Smooth muscle cell (in vitro differentiated cells): ENCODE data around the gene IL6ST. TPM values are rescaled to one million over a fixed set of nuclear protein-coding genes. Genes with fewer than 3 reads are reported as not detected.
"Not testable (repeated sequence)": the region's sequence is repeated elsewhere in the genome, so short reads cannot be mapped to it uniquely, and the experiment has no call there.

ENCODE experiments used
- DNase-seq: peaks from one replicate; lab custom pipeline; 2025; ENCODE audit not compliant: unreplicated experiment; lab: John Stamatoyannopoulos, UW
- H2AFZ ChIP-seq: fragments of 200-600 bp; sonication (generic); 2 replicates; pipeline ENCODE4 v1.6.0; 2016; ENCODE audit warnings: antibody characterized with exemption, low read depth, mild to moderate bottlenecking
- H3F3A ChIP-seq: fragments of 200-600 bp; sonication (generic); 2 replicates; pipeline ENCODE4 v1.6.0; 2017; ENCODE audit warnings: antibody characterized with exemption, low read depth
- H3K27ac ChIP-seq: fragments of 200-600 bp; sonication (generic); 2 replicates; pipeline ENCODE4 v1.5.1; 2016; ENCODE audit warnings: low read depth, mild to moderate bottlenecking
- H3K27me3 ChIP-seq: fragments of 200-600 bp; sonication (generic); 2 replicates; pipeline ENCODE4 v1.6.1; 2016; ENCODE audit warnings: low read depth, mild to moderate bottlenecking
- H3K36me3 ChIP-seq: fragments of 200-600 bp; sonication (generic); 2 replicates; pipeline ENCODE4 v1.5.1; 2016; ENCODE audit warnings: low read depth
- H3K4me1 ChIP-seq: fragments of 200-600 bp; sonication (generic); 2 replicates; pipeline ENCODE4 v1.5.1; 2016; ENCODE audit warnings: low read depth
- H3K4me2 ChIP-seq: fragments of 200-600 bp; sonication (generic); 2 replicates; pipeline ENCODE4 v1.6.0; 2016; ENCODE audit warnings: mild to moderate bottlenecking
- H3K4me3 ChIP-seq: fragments of 200-600 bp; sonication (generic); 2 replicates; pipeline ENCODE4 v1.5.1; 2016; ENCODE audit warnings: mild to moderate bottlenecking
- H3K79me2 ChIP-seq: fragments of 200-600 bp; sonication (generic); 2 replicates; pipeline ENCODE4 v1.6.0; 2016; ENCODE audit warnings: low read depth, mild to moderate bottlenecking
- H3K9ac ChIP-seq: fragments of 200-600 bp; sonication (generic); 2 replicates; pipeline ENCODE4 v1.6.0; 2016; ENCODE audit warnings: low read depth
- H3K9me3 ChIP-seq: fragments of 200-600 bp; sonication (generic); replicated peaks from 2 replicates; pipeline ENCODE4 v1.5.1; 2016; ENCODE audit warnings: low read depth
- H4K20me1 ChIP-seq: fragments of 200-600 bp; sonication (generic); 2 replicates; pipeline ENCODE4 v1.6.0; 2016; ENCODE audit warnings: low read depth
- WGBS: methylation state at CpG from one replicate; pipeline ENCODE4 v1.1.7; 2016; ENCODE audit warnings: low lambda C conversion rate; 5-methylcytosine and 5-hydroxymethylcytosine counted together
- polyA plus RNA-seq: library from polyadenylated mRNA; unstranded; fragments of >200 nt; fragmentation: Nextera tagmentation; extraction: Ambion mirVana; gene quantifications from 2 replicates; pipeline ENCODE4 v1.2.1, GENCODE V29; 2016
- total RNA-seq: library from RNA; depleted of rRNA; stranded (reverse); fragments of >200 nt; gene quantifications from 2 replicates; pipeline ENCODE4 v1.2.3, GENCODE V29; 2014
- TF ChIP-seq, protein P1 (sequence below): fragments of 200-600 bp; sonication (generic); IDR thresholded peaks from 2 replicates; pipeline ENCODE4 v1.5.1; 2017; ENCODE audit warnings: borderline replicate concordance, mild to moderate bottlenecking, antibody characterized with exemption; ENCODE audit not compliant: insufficient read depth, poor library complexity, severe bottlenecking

IL6ST gene
- total and polyA plus RNA-seq, 2 experiments from 2014 or later: 555 to 1,401 TPM

DNA sequence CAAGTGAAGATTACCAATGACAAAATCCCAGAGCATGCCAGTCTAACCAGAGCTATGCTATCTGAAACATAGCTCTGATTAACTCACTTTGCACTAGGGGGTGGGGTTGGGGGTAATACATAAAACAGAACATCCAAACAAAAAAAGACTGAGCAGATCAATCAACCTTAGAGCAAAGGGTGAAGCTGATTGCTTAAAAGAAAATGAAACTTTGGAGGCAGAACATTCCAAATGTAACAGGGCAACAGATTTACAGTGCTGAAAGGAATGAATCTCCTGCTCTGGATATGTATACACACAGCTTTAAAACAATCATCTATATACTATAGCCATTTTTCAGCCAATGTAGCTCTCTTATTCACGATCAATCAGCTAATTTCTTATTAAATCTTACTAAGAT lies 4.9 kb downstream of the IL6ST start:
- H3K79me2 ChIP-seq: peaks cover 99% of the 10 kb centered on the region
- WGBS: 86% methylated on average over 1 of the region's 1 CpG
- DNase-seq: no peak
- H3F3A ChIP-seq: peaks cover 28% of the 10 kb centered on the region
- peaks cover 94% of the 10 kb centered on the region for H4K20me1 ChIP-seq
- no peaks in the 10 kb centered on the region for H3K9me3 ChIP-seq
- TF ChIP-seq, protein P1, sequence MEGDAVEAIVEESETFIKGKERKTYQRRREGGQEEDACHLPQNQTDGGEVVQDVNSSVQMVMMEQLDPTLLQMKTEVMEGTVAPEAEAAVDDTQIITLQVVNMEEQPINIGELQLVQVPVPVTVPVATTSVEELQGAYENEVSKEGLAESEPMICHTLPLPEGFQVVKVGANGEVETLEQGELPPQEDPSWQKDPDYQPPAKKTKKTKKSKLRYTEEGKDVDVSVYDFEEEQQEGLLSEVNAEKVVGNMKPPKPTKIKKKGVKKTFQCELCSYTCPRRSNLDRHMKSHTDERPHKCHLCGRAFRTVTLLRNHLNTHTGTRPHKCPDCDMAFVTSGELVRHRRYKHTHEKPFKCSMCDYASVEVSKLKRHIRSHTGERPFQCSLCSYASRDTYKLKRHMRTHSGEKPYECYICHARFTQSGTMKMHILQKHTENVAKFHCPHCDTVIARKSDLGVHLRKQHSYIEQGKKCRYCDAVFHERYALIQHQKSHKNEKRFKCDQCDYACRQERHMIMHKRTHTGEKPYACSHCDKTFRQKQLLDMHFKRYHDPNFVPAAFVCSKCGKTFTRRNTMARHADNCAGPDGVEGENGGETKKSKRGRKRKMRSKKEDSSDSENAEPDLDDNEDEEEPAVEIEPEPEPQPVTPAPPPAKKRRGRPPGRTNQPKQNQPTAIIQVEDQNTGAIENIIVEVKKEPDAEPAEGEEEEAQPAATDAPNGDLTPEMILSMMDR: no peak
- peak overlapping the region; percentile 45 for H3K27ac ChIP-seq
- H3K4me2 ChIP-seq: peak overlapping the region; percentile 91
- peaks cover 16% of the 10 kb centered on the region for H3K4me1 ChIP-seq
- H3K36me3 ChIP-seq: peaks cover 1% of the 10 kb centered on the region
- H2AFZ ChIP-seq: no peak overlapping the region
- peak overlapping the region; percentile 15 for H3K9ac ChIP-seq
- peak overlapping the region; percentile 85 for H3K4me3 ChIP-seq
- H3K27me3 ChIP-seq: no peaks in the 10 kb centered on the region

DNA sequence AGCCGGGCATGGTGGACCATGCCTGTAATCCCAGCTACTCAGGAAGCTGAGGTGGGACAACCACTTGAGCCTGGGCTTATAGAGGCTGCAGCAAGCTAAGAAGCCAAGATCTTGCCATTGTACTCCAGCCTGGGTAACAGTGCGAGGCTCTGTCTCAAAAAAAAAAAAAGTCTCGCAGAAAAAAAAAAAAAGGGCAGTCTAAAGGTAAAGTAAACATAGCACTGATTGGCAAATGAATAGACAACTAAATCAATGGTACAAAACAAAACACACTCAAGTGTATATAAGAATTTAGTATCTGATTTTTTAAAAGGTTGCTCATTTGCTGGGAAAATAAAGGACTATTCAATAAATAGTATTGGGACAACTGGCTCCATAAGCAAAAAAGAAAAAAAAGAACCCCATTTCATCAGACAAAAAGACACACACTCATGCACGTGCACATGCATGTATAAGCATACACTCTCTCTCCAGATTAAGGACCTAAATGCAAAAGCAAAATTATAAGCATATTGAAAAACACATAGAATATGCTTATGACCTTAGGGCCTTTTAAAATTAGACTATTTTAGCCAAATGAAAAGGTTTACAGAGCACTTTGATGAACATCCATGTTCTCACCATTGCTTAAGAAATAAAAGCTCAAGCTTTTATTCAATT lies 5.7 kb downstream of the IL6ST start:
- Histone ChIP-seq H4K20me1 (peaks cover 100% of the 10 kb centered on the region), H3F3A (peaks cover 35% of the 10 kb centered on the region), H2AFZ (no peak overlapping the region), H3K4me2 (peak overlapping the region; percentile 91), H3K4me1 (peaks cover 23% of the 10 kb centered on the region), H3K9ac (peak overlapping the region; percentile 15), H3K36me3 (peaks cover 7% of the 10 kb centered on the region), H3K79me2 (peaks cover 100% of the 10 kb centered on the region), H3K4me3 (peak overlapping the region; percentile 85), H3K27ac (peak overlapping the region; percentile 45), H3K9me3 (no peaks in the 10 kb centered on the region), H3K27me3 (no peaks in the 10 kb centered on the region)
- 62% methylated on average over 4 of the region's 4 CpGs for WGBS
- DNase-seq: no peak
- TF ChIP-seq, protein P1: no peak

DNA sequence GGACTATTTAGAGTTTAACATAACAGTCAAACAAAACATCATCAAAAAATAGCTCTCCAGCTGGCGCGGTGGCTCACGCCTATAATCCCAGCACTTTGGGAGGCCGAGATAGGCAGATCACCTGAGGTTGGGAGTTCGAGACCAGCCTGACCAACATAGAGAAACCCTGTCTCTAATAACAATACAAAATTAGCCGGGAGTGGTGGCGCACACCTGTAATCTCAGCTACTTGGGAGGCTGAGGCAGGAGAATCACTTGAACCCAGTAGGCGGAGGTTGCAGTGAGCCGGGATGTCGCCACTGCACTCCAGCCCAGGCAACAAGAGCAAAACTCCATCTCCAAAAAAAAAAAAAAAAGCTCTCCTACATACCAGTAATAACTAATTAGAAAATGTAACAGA lies 6.3 kb downstream of the IL6ST start:
- not testable (repeated sequence) for H2AFZ ChIP-seq, H3K9ac ChIP-seq, DNase-seq, H3K9me3 ChIP-seq, H3K27me3 ChIP-seq, H3K36me3 ChIP-seq
- peaks cover 28% of the 10 kb centered on the region for H3K4me1 ChIP-seq
- peak overlapping the region; percentile 8 for H3K27ac ChIP-seq
- H3F3A ChIP-seq: peaks cover 39% of the 10 kb centered on the region
- WGBS: 92% methylated on average over 10 of the region's 10 CpGs
- H4K20me1 ChIP-seq: peaks cover 100% of the 10 kb centered on the region
- H3K4me3 ChIP-seq: peak overlapping the region; percentile 85
- H3K4me2 ChIP-seq: peak overlapping the region; percentile 91
- peaks cover 100% of the 10 kb centered on the region for H3K79me2 ChIP-seq

DNA sequence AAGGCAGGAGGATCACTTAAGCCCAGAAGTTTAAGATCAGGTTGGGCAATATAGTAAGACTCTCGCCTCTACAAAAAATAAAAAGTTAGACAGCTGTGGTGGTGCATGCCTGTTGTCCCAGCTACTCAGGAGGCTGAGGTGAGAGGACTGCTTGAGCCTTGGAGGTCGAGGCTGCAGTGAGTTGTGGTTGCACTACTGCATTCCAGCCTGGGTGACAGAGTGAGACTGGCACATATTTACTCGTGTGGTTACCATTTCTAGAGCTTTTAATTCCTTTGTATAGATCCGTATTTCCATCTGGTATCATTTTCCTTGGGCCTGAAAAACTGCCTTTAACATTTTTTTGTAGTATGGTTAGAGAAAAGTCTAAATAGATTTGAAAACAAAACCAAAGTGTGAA lies 7.8 kb downstream of the IL6ST start:
- Histone ChIP-seq H3K9ac (no peak overlapping the region), H3K27ac (peak overlapping the region; percentile 8), H2AFZ (no peak overlapping the region), H3K36me3 (peaks cover 10% of the 10 kb centered on the region), H3F3A (peaks cover 30% of the 10 kb centered on the region), H3K79me2 (peaks cover 100% of the 10 kb centered on the region), H3K4me3 (peak overlapping the region; percentile 0), H3K4me2 (peak overlapping the region; percentile 91), H4K20me1 (peaks cover 100% of the 10 kb centered on the region), H3K4me1 (peaks cover 33% of the 10 kb centered on the region), H3K27me3 (no peaks in the 10 kb centered on the region), H3K9me3 (no peaks in the 10 kb centered on the region)
- WGBS: 45% methylated on average over 4 of the region's 4 CpGs
- TF ChIP-seq, protein P1: no peak
- DNase-seq: no peak
